Mesenchymal stem cell (in vitro differentiated cells and primary cell): ENCODE results near the gene TMEM184B.

ENCODE experiments used
- DNase-seq: peaks from one replicate; pipeline ENCODE4 v3.0.0-alpha.2; 2013
- H2AFZ ChIP-seq: one replicate; pipeline ENCODE4 v1.6.1; 2013; ENCODE audit warnings: low read depth, mild to moderate bottlenecking, control low read depth, inconsistent platforms, low read length, moderate library complexity
- H2AK5ac ChIP-seq: 2 replicates; pipeline ENCODE4 v1.6.1; 2013; ENCODE audit warnings: low read length, moderate library complexity, mild to moderate bottlenecking, inconsistent platforms; ENCODE audit not compliant: severe bottlenecking
- H2BK120ac ChIP-seq: one replicate; pipeline ENCODE4 v1.6.1; 2013; ENCODE audit warnings: low read depth, mild to moderate bottlenecking, inconsistent platforms, low read length, moderate library complexity
- H2BK12ac ChIP-seq, 2 experiments: one replicate each; pipeline ENCODE4 v1.6.1; 2013; ENCODE audit warnings: inconsistent platforms in 2 of 2, low read length in 2 of 2, mild to moderate bottlenecking in 2 of 2, moderate library complexity in 2 of 2, control low read depth in 1 of 2
- H2BK15ac ChIP-seq: one replicate; pipeline ENCODE4 v1.6.1; 2013; ENCODE audit warnings: mild to moderate bottlenecking, low read depth, inconsistent platforms; ENCODE audit not compliant: poor library complexity, severe bottlenecking
- H2BK5ac ChIP-seq: 2 replicates; pipeline ENCODE4 v1.6.1; 2013; ENCODE audit warnings: low read depth, mild to moderate bottlenecking, low read length, control low read depth, inconsistent platforms; ENCODE audit not compliant: poor library complexity, severe bottlenecking
- H3K14ac ChIP-seq, 2 experiments: one replicate each; pipeline ENCODE4 v1.6.1; 2013; ENCODE audit warnings: inconsistent platforms in 2 of 2, low read length in 2 of 2, control low read depth in 1 of 2, mild to moderate bottlenecking in 1 of 2, moderate library complexity in 1 of 2
- H3K18ac ChIP-seq, 2 experiments: one replicate each; pipeline ENCODE4 v1.6.1; 2013; ENCODE audit warnings: inconsistent platforms in 2 of 2, low read length in 2 of 2, control low read depth in 1 of 2, low read depth in 1 of 2, mild to moderate bottlenecking in 1 of 2
- H3K23ac ChIP-seq, 2 experiments: one replicate each; pipeline ENCODE4 v1.6.1; 2013; ENCODE audit warnings: inconsistent platforms in 2 of 2, low read length in 2 of 2, mild to moderate bottlenecking in 2 of 2, moderate library complexity in 2 of 2, control low read depth in 1 of 2
- H3K27ac ChIP-seq: 2 replicates; pipeline ENCODE4 v1.5.1; 2013; ENCODE audit warnings: mild to moderate bottlenecking, moderate library complexity, low read length, control low read depth, inconsistent platforms; ENCODE audit not compliant: poor library complexity, severe bottlenecking
- H3K27me3 ChIP-seq, 2 experiments: 2 replicates each; pipeline versions ENCODE4 v1.6.1 to v1.7.0; 2013; ENCODE audit warnings: low read length in 2 of 2, mild to moderate bottlenecking in 2 of 2, moderate library complexity in 2 of 2, control low read depth in 1 of 2, inconsistent platforms in 1 of 2; ENCODE audit not compliant: control insufficient read depth in 1 of 2, insufficient read depth in 1 of 2
- H3K36me3 ChIP-seq, 2 experiments: 2 replicates each; pipeline versions ENCODE4 v1.6.1 to v1.7.0; 2013; ENCODE audit warnings: low read length in 2 of 2, control low read depth in 1 of 2, inconsistent platforms in 1 of 2, low read depth in 1 of 2, mild to moderate bottlenecking in 1 of 2; ENCODE audit not compliant: insufficient read depth in 2 of 2, control insufficient read depth in 1 of 2
- H3K4ac ChIP-seq, 2 experiments: one replicate each; pipeline ENCODE4 v1.6.1; 2013; ENCODE audit warnings: inconsistent platforms in 2 of 2, low read length in 2 of 2, mild to moderate bottlenecking in 2 of 2, moderate library complexity in 2 of 2, control low read depth in 1 of 2, low read depth in 1 of 2
- H3K4me1 ChIP-seq: 2 replicates; pipeline ENCODE4 v1.6.1; 2013; ENCODE audit warnings: low read depth, low read length, control low read depth; ENCODE audit not compliant: control insufficient read depth, insufficient read depth
- H3K4me2 ChIP-seq: 2 replicates; pipeline ENCODE4 v1.6.1; 2013; ENCODE audit warnings: low read length, mild to moderate bottlenecking, inconsistent platforms; ENCODE audit not compliant: poor library complexity, severe bottlenecking
- H3K4me3 ChIP-seq, 2 experiments: 2 replicates each; pipeline versions ENCODE4 v1.5.1 to v1.7.0; 2013; ENCODE audit warnings: low read length in 2 of 2, mild to moderate bottlenecking in 2 of 2, control low read depth in 1 of 2, low read depth in 1 of 2; ENCODE audit not compliant: insufficient read depth in 1 of 2
- H3K79me1 ChIP-seq: replicated peaks from 2 replicates; pipeline ENCODE4 v1.6.1; 2013; ENCODE audit warnings: mild to moderate bottlenecking, control low read depth, low read length, inconsistent platforms; ENCODE audit not compliant: poor library complexity, severe bottlenecking
- H3K9ac ChIP-seq: 2 replicates; pipeline ENCODE4 v1.7.0; 2013; ENCODE audit warnings: mild to moderate bottlenecking, low read length, moderate library complexity
- H3K9me3 ChIP-seq: 2 replicates; pipeline ENCODE4 v1.7.0; 2013; ENCODE audit warnings: mild to moderate bottlenecking, low read length; ENCODE audit not compliant: control insufficient read depth
- H4K8ac ChIP-seq: one replicate; pipeline ENCODE4 v1.6.1; 2013; ENCODE audit warnings: inconsistent platforms, mild to moderate bottlenecking, low read length, moderate library complexity
- H4K91ac ChIP-seq: one replicate; pipeline ENCODE4 v1.6.1; 2013; ENCODE audit warnings: mild to moderate bottlenecking, low read length, inconsistent platforms
- WGBS: methylation state at CpG from one replicate; pipeline ENCODE4 v1.1.7; 2013; ENCODE audit warnings: mixed read lengths; 5-methylcytosine and 5-hydroxymethylcytosine counted together

The TMEM184B gene

GRCh38 chr22:38251341-38251692, 21.5 kb downstream of the TMEM184B start:
- H3K4me1 ChIP-seq, result peaks cover 3% of the 10 kb centered on the region
- no peak overlapping the region for H2AK5ac ChIP-seq
- H2BK12ac ChIP-seq, result no peak overlapping the region
- peaks cover 22 to 28% of the 10 kb centered on the region in 2 experiments for H3K36me3 ChIP-seq
- no peak overlapping the region for H3K4me3 ChIP-seq
- no peak for DNase-seq
- H3K4ac ChIP-seq, result no peak overlapping the region
- peak overlapping the region in 1 of 2 experiments; percentile 18 for H3K18ac ChIP-seq
- no peak overlapping the region for H2BK120ac ChIP-seq
- H2AFZ ChIP-seq, result no peak overlapping the region
- no peaks in the 10 kb centered on the region for H3K9me3 ChIP-seq
- no peak overlapping the region for H2BK5ac ChIP-seq
- WGBS, result over 99% methylated on average over 7 of the region's 7 CpGs
- no peak overlapping the region for H4K91ac ChIP-seq
- no peak overlapping the region for H4K8ac ChIP-seq
- H3K79me1 ChIP-seq, result peaks cover 34% of the 10 kb centered on the region
- H3K27me3 ChIP-seq, result no peaks in the 10 kb centered on the region
- no peak overlapping the region for H3K4me2 ChIP-seq
- H3K27ac ChIP-seq, result no peak overlapping the region
- H3K23ac ChIP-seq, result no peak overlapping the region
- no peak overlapping the region for H2BK15ac ChIP-seq
- H3K14ac ChIP-seq, result peak overlapping the region in 1 of 2 experiments; percentile 44
- no peak overlapping the region for H3K9ac ChIP-seq

GRCh38 chr22:38250643-38251340, 22.0 kb downstream of the TMEM184B start:
- Histone ChIP-seq H2AK5ac (no peak overlapping the region), H3K27ac (no peak overlapping the region), H3K18ac (no peak overlapping the region), H3K79me1 (peaks cover 40% of the 10 kb centered on the region), H2AFZ (no peak overlapping the region), H3K14ac (no peak overlapping the region), H3K4me1 (peaks cover 6% of the 10 kb centered on the region), H2BK120ac (no peak overlapping the region), H3K4me3 (no peak overlapping the region), H3K36me3 (peaks cover 27 to 33% of the 10 kb centered on the region in 2 experiments), H2BK15ac (no peak overlapping the region), H4K8ac (no peak overlapping the region), H3K27me3 (no peaks in the 10 kb centered on the region), H4K91ac (peak overlapping the region; percentile 11), H3K4ac (no peak overlapping the region), H3K9ac (no peak overlapping the region), H3K23ac (no peak overlapping the region), H3K9me3 (no peaks in the 10 kb centered on the region), H2BK12ac (no peak overlapping the region), H2BK5ac (no peak overlapping the region), H3K4me2 (no peak overlapping the region)
- DNase-seq, result no peak
- WGBS, result 92% methylated on average over 13 of the region's 13 CpGs

GRCh38 chr22:38249803-38250642, 22.8 kb downstream of the TMEM184B start:
- H3K14ac ChIP-seq, result no peak overlapping the region

GRCh38 chr22:38249301-38249700, 23.5 kb downstream of the TMEM184B start:
- no peaks in the 10 kb centered on the region for H3K9me3 ChIP-seq
- H3K36me3 ChIP-seq, result peaks cover 36 to 46% of the 10 kb centered on the region in 2 experiments
- H2BK12ac ChIP-seq, result no peak overlapping the region
- no peak overlapping the region for H3K27ac ChIP-seq
- no peak overlapping the region for H2BK5ac ChIP-seq
- no peak overlapping the region for H3K4me3 ChIP-seq
- no peak overlapping the region for H3K14ac ChIP-seq
- H3K23ac ChIP-seq, result no peak overlapping the region
- DNase-seq, result no peak
- H3K27me3 ChIP-seq, result no peaks in the 10 kb centered on the region
- H2BK120ac ChIP-seq, result no peak overlapping the region
- no peak overlapping the region for H2AFZ ChIP-seq
- H3K4me1 ChIP-seq, result peaks cover 9% of the 10 kb centered on the region
- no peak overlapping the region for H3K9ac ChIP-seq
- peaks cover 45% of the 10 kb centered on the region for H3K79me1 ChIP-seq
- H3K4me2 ChIP-seq, result no peak overlapping the region
- no peak overlapping the region for H4K91ac ChIP-seq
- no peak overlapping the region for H2BK15ac ChIP-seq
- no peak overlapping the region for H3K4ac ChIP-seq
- no peak overlapping the region for H3K18ac ChIP-seq
- H4K8ac ChIP-seq, result no peak overlapping the region
- H2AK5ac ChIP-seq, result no peak overlapping the region
- 98% methylated on average over 3 of the region's 3 CpGs for WGBS

More at GRCh38 chr22:38249803-38250642, 22.8 kb downstream of the TMEM184B start:
- H2BK5ac ChIP-seq, result no peak overlapping the region
- H3K79me1 ChIP-seq, result peaks cover 40% of the 10 kb centered on the region
- no peak overlapping the region for H2BK120ac ChIP-seq
- H4K91ac ChIP-seq, result no peak overlapping the region
- H3K9ac ChIP-seq, result no peak overlapping the region
- peaks cover 30 to 39% of the 10 kb centered on the region in 2 experiments for H3K36me3 ChIP-seq
- no peak overlapping the region for H3K18ac ChIP-seq
- no peak overlapping the region for H2AK5ac ChIP-seq
- no peak for DNase-seq
- H3K27ac ChIP-seq, result no peak overlapping the region
- no peak overlapping the region for H3K4ac ChIP-seq
- H3K4me3 ChIP-seq, result no peak overlapping the region
- H3K23ac ChIP-seq, result no peak overlapping the region
- WGBS, result 94% methylated on average over 21 of the region's 25 CpGs
- H3K27me3 ChIP-seq, result no peaks in the 10 kb centered on the region
- no peaks in the 10 kb centered on the region for H3K9me3 ChIP-seq
- no peak overlapping the region for H2AFZ ChIP-seq
- H3K4me2 ChIP-seq, result no peak overlapping the region
- H3K4me1 ChIP-seq, result peaks cover 6% of the 10 kb centered on the region
- no peak overlapping the region for H2BK12ac ChIP-seq
- no peak overlapping the region for H4K8ac ChIP-seq
- H2BK15ac ChIP-seq, result no peak overlapping the region
